Activated CD4-positive, alpha-beta memory T cell treated with anti-CD3 and anti-CD28 coated beads for 36 hours (primary cell): ENCODE measurements around the gene SGCA. TPM values are rescaled to one million over a fixed set of nuclear protein-coding genes. Genes with fewer than 3 reads are reported as not detected.

Source experiments
- CTCF ChIA-PET: fragments of 350-600 bp; sonication (Branson Sonifier 250); formaldehyde crosslinking; loops from one replicate; lab custom pipeline; 2021; ENCODE audit warnings: antibody characterized with exemption, inconsistent platforms; lab: Charles Lee
- POLR2A ChIA-PET: fragments of 350-600 bp; sonication (Branson Sonifier 250); formaldehyde crosslinking; loops from one replicate; lab custom pipeline; 2021; ENCODE audit warnings: antibody characterized with exemption; lab: Charles Lee
- DNase-seq: peaks from one replicate; pipeline ENCODE4 v3.0.0-alpha.2; 2020
- H3K27ac Mint-ChIP-seq: one replicate; pipeline ENCODE4 v1.8.0; 2021; ENCODE audit warnings: mixed read lengths
- H3K27me3 Mint-ChIP-seq: one replicate; pipeline ENCODE4 v1.8.0; 2021; ENCODE audit warnings: mixed read lengths
- H3K36me3 Mint-ChIP-seq: one replicate; pipeline ENCODE4 v1.8.0; 2021; ENCODE audit warnings: mixed read lengths
- H3K4me1 Mint-ChIP-seq: one replicate; pipeline ENCODE4 v1.8.0; 2021; ENCODE audit warnings: low read depth, mixed read lengths
- H3K4me3 Mint-ChIP-seq: one replicate; pipeline ENCODE4 v1.8.0; 2021; ENCODE audit warnings: mild to moderate bottlenecking, mixed read lengths
- H3K9me3 Mint-ChIP-seq: one replicate; pipeline ENCODE4 v1.8.0; 2021; ENCODE audit warnings: mixed read lengths
- intact Hi-C: fragments of 100-400 bp; cut with micrococcal nuclease; formaldehyde crosslinking; loops from one replicate; pipeline ENCODE4 v1.15.1; 2023
- total RNA-seq, 2 experiments: library from RNA; stranded (reverse); gene quantifications; one replicate each; pipeline ENCODE4 v1.2.3, GENCODE V29; 2021

SGCA gene
- total RNA-seq, 2 experiments from 2014 or later = 0.59 TPM; not detected in 1

GRCh38 chr17:50145532-50146229 is 20.1 kb upstream of the SGCA start:
- H3K4me3 Mint-ChIP-seq = peak overlapping the region; percentile 45
- no peak for DNase-seq
- intact Hi-C loops = loop anchor here (2.0 to 5.0 kb wide), 2 partner anchors 15 to 88 kb away; partner anchors contain the start of gene ITGA3
- POLR2A ChIA-PET = interaction anchor here (0.6 kb wide), 1 partner anchor 9 kb away, joined by 3 read pairs; no protein-coding TSS in a partner anchor
- peak overlapping the region; percentile 95 for H3K27ac Mint-ChIP-seq
- no peaks in the 10 kb centered on the region for H3K27me3 Mint-ChIP-seq
- H3K4me1 Mint-ChIP-seq = peaks cover 67% of the 10 kb centered on the region
- H3K9me3 Mint-ChIP-seq = no peaks in the 10 kb centered on the region
- peaks cover 60% of the 10 kb centered on the region for H3K36me3 Mint-ChIP-seq
- CTCF ChIA-PET = interaction anchor here (0.6 to 2.6 kb wide), 8 partner anchors 12 to 51 kb away, joined by 3 to 17 read pairs (median 4); no protein-coding TSS in a partner anchor

- POLR2A ChIA-PET = interaction anchor here (0.6 kb wide), 1 partner anchor 10 kb away, joined by 3 read pairs; no protein-coding TSS in a partner anchor
- Mint-ChIP-seq H3K27ac (peak overlapping the region; percentile 95), H3K36me3 (peaks cover 54% of the 10 kb centered on the region), H3K27me3 (no peaks in the 10 kb centered on the region), H3K9me3 (no peaks in the 10 kb centered on the region), H3K4me3 (peak overlapping the region; percentile 91), H3K4me1 (peaks cover 60% of the 10 kb centered on the region)
- CTCF ChIA-PET = interaction anchor here (0.6 to 2.6 kb wide), 7 partner anchors 12 to 52 kb away, joined by 3 to 17 read pairs (median 4); no protein-coding TSS in a partner anchor
- intact Hi-C loops = loop anchor here (2.0 to 5.0 kb wide), 2 partner anchors 14 to 89 kb away; partner anchors contain the start of gene ITGA3
- peak; percentile 56 for DNase-seq
Observed at GRCh38 chr17:50146230-50146926, 19.4 kb upstream of the SGCA start.

GRCh38 chr17:50146927-50147665 is 18.7 kb upstream of the SGCA start:
- peaks cover 47% of the 10 kb centered on the region for H3K36me3 Mint-ChIP-seq
- intact Hi-C loops = loop anchor here (2.0 to 5.0 kb wide), 2 partner anchors 14 to 90 kb away; partner anchors contain the start of gene ITGA3
- H3K27me3 Mint-ChIP-seq = no peaks in the 10 kb centered on the region
- peak; percentile 31 for DNase-seq
- H3K27ac Mint-ChIP-seq = peak overlapping the region; percentile 95
- ChIA-PET CTCF (interaction anchor here (0.8 to 6.2 kb wide), 9 partner anchors 8 to 53 kb away, joined by 3 to 82 read pairs (median 4); partner anchors contain the start of gene SAMD14), POLR2A (no interaction called here)
- H3K4me1 Mint-ChIP-seq = peaks cover 56% of the 10 kb centered on the region
- H3K9me3 Mint-ChIP-seq = no peaks in the 10 kb centered on the region
- H3K4me3 Mint-ChIP-seq = peak overlapping the region; percentile 91

GRCh38 chr17:50147841-50148225 is 18.0 kb upstream of the SGCA start:
- ChIA-PET CTCF (interaction anchor here (0.6 to 6.2 kb wide), 10 partner anchors 7 to 53 kb away, joined by 3 to 82 read pairs (median 4); partner anchors contain the start of genes PDK2 and SAMD14), POLR2A (interaction anchor here (0.7 kb wide), 1 partner anchor 13 kb away, joined by 3 read pairs; no protein-coding TSS in a partner anchor)
- Mint-ChIP-seq H3K27ac (peak overlapping the region; percentile 95), H3K27me3 (no peaks in the 10 kb centered on the region), H3K4me1 (peaks cover 54% of the 10 kb centered on the region), H3K4me3 (peak overlapping the region; percentile 91), H3K36me3 (peaks cover 42% of the 10 kb centered on the region), H3K9me3 (no peaks in the 10 kb centered on the region)
- DNase-seq = peak; percentile 49
- intact Hi-C loops = loop anchor here (1.0 to 5.0 kb wide), 3 partner anchors 13 to 91 kb away; partner anchors contain the start of genes ITGA3 and PDK2

GRCh38 chr17:50148226-50149090 is 17.3 kb upstream of the SGCA start:
- DNase-seq = peak; percentile 91
- peaks cover 38% of the 10 kb centered on the region for H3K36me3 Mint-ChIP-seq

GRCh38 chr17:50149091-50149416 is 16.8 kb upstream of the SGCA start:
- ChIA-PET CTCF (interaction anchor here (1.0 to 6.2 kb wide), 7 partner anchors 9 to 55 kb away, joined by 3 to 82 read pairs (median 16); partner anchors contain the start of gene PDK2), POLR2A (interaction anchor here (0.7 to 1.3 kb wide), 2 partner anchors 12 to 17 kb away, joined by 3 to 4 read pairs; no protein-coding TSS in a partner anchor)
- intact Hi-C loops = loop anchor here (5.0 kb wide), 1 partner anchor 92 kb away; the partner anchor contains the start of gene ITGA3
- peak overlapping the region; percentile 93 for H3K27ac Mint-ChIP-seq
- no peaks in the 10 kb centered on the region for H3K9me3 Mint-ChIP-seq
- DNase-seq = no peak
- H3K4me1 Mint-ChIP-seq = peaks cover 44% of the 10 kb centered on the region
- no peaks in the 10 kb centered on the region for H3K27me3 Mint-ChIP-seq
- H3K4me3 Mint-ChIP-seq = peak overlapping the region; percentile 91
- H3K36me3 Mint-ChIP-seq = peaks cover 35% of the 10 kb centered on the region

More at GRCh38 chr17:50148226-50149090, 17.3 kb upstream of the SGCA start:
- ChIA-PET CTCF (interaction anchor here (0.6 to 6.2 kb wide), 10 partner anchors 8 to 54 kb away, joined by 3 to 82 read pairs (median 4); partner anchors contain the start of genes PDK2 and SAMD14), POLR2A (interaction anchor here (0.7 kb wide), 2 partner anchors 12 to 17 kb away, joined by 3 read pairs; no protein-coding TSS in a partner anchor)
- Mint-ChIP-seq H3K4me3 (peak overlapping the region; percentile 91), H3K27ac (peak overlapping the region; percentile 95), H3K27me3 (no peaks in the 10 kb centered on the region), H3K9me3 (no peaks in the 10 kb centered on the region), H3K4me1 (peaks cover 50% of the 10 kb centered on the region)
- intact Hi-C loops = loop anchor here (1.0 to 5.0 kb wide), 2 partner anchors 53 to 91 kb away; partner anchors contain the start of genes ITGA3 and PDK2

- Mint-ChIP-seq H3K9me3 (no peaks in the 10 kb centered on the region), H3K36me3 (peaks cover 28% of the 10 kb centered on the region), H3K4me1 (peaks cover 44% of the 10 kb centered on the region), H3K27me3 (no peaks in the 10 kb centered on the region), H3K4me3 (peak overlapping the region; percentile 91), H3K27ac (peak overlapping the region; percentile 93)
- peak; percentile 67 for DNase-seq
- intact Hi-C loops = loop anchor here (2.0 to 5.0 kb wide), 2 partner anchors 19 to 92 kb away; partner anchors contain the start of genes ITGA3 and SAMD14
- POLR2A ChIA-PET = interaction anchor here (1.3 to 1.7 kb wide), 2 partner anchors 10 to 11 kb away, joined by 4 to 9 read pairs; no protein-coding TSS in a partner anchor
- CTCF ChIA-PET = interaction anchor here (1.0 to 6.2 kb wide), 7 partner anchors 8 to 94 kb away, joined by 3 to 82 read pairs (median 5); partner anchors contain the start of genes ITGA3 and PDK2
Observed at GRCh38 chr17:50149417-50150353, 16.1 kb upstream of the SGCA start.

- peaks cover 44% of the 10 kb centered on the region for H3K4me1 Mint-ChIP-seq
- intact Hi-C loops = loop anchor here (1.0 to 2.0 kb wide), 3 partner anchors 10 to 20 kb away; partner anchors contain the start of gene SAMD14
- peak within 1 kb of the TSS; percentile 91 for H3K4me3 Mint-ChIP-seq
- no peaks in the 10 kb centered on the region for H3K27me3 Mint-ChIP-seq
- H3K27ac Mint-ChIP-seq = peak within 1 kb of the TSS; percentile 97
- DNase-seq = no peak
- peaks cover 24% of the 10 kb centered on the region for H3K36me3 Mint-ChIP-seq
- POLR2A ChIA-PET = interaction anchor here (1.3 to 1.7 kb wide), 2 partner anchors 11 kb away, joined by 4 to 9 read pairs; no protein-coding TSS in a partner anchor
- H3K9me3 Mint-ChIP-seq = no peaks in the 10 kb centered on the region
- CTCF ChIA-PET = interaction anchor here (0.7 to 6.2 kb wide), 8 partner anchors 11 to 429 kb away, joined by 3 to 82 read pairs (median 4); partner anchors contain the start of genes ITGA3 and PDK2
Observed at GRCh38 chr17:50150354-50151040, 15.3 kb upstream of the SGCA start, which contains the start of gene PPP1R9B. Gene PPP1R9B, minus strand, starts transcription at chr17:50150677. Its CDS starts 164 bp downstream, at chr17:50150513.
